A673 (cell line): ENCODE results near the gene HMGB4.

ENCODE experiments used
- EZH2 ChIP-seq: fragments of 200-600 bp; sonication (generic); IDR thresholded peaks from 2 replicates; pipeline ENCODE4 v1.6.1; 2017; ENCODE audit warnings: borderline replicate concordance, low read depth, mild to moderate bottlenecking, mixed read lengths, antibody characterized with exemption, low read length; ENCODE audit not compliant: poor library complexity, severe bottlenecking
- TF ChIP-seq, protein P1 (sequence below): fragments of 300-800, 200-600 bp; sonication (generic); conservative IDR thresholded peaks from 2 replicates; pipeline ENCODE4 v1.5.1; 2017; ENCODE audit warnings: low read depth, mild to moderate bottlenecking, antibody characterized with exemption, low read length, moderate library complexity, mixed read lengths

DNA sequence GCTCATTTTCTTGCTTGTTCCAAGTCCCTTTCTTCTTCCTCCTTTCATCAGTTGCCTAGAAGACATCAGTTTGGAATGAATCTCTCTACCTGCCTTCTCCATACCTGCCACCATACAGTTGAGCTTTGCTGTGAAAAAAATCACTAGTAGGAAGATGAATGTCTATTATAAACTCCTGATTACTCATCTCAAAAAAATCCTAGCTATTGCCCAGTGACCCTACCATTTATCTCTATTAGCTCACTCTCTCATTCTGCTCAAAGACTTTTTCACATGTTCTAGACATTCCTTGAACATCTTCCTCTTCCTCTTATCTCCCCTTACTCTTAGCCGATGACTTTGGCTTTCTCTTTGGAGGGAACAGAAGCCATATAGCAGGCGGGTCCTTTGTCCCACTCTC is 49.7 kb upstream of the HMGB4 start:
- TF ChIP-seq, protein P1, sequence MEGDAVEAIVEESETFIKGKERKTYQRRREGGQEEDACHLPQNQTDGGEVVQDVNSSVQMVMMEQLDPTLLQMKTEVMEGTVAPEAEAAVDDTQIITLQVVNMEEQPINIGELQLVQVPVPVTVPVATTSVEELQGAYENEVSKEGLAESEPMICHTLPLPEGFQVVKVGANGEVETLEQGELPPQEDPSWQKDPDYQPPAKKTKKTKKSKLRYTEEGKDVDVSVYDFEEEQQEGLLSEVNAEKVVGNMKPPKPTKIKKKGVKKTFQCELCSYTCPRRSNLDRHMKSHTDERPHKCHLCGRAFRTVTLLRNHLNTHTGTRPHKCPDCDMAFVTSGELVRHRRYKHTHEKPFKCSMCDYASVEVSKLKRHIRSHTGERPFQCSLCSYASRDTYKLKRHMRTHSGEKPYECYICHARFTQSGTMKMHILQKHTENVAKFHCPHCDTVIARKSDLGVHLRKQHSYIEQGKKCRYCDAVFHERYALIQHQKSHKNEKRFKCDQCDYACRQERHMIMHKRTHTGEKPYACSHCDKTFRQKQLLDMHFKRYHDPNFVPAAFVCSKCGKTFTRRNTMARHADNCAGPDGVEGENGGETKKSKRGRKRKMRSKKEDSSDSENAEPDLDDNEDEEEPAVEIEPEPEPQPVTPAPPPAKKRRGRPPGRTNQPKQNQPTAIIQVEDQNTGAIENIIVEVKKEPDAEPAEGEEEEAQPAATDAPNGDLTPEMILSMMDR = no peak
- no peak for TF ChIP-seq EZH2
